Tibial nerve (tissue), 4 donors: ENCODE results near the gene SNAPC4.

Source experiments
- EP300 ChIP-seq, 2 donors: sonication (generic); formaldehyde crosslinking; IDR thresholded peaks; one replicate each; pipeline ENCODE4 v1.6.1; 2017; ENCODE audit warnings: antibody characterized with exemption in 2 of 2, mild to moderate bottlenecking in 1 of 2
- TF ChIP-seq, protein P1 (sequence below), 5 experiments: fragments of 200-600 bp in 3 of 5; fragments of 450-650 bp in 2 of 5; sonication (generic) in 3 of 5; IDR thresholded peaks; one replicate each; pipeline ENCODE4 v1.5.1; 2016 to 2019; ENCODE audit warnings: antibody characterized with exemption in 5 of 5, mild to moderate bottlenecking in 3 of 5, moderate library complexity in 2 of 5

DNA sequence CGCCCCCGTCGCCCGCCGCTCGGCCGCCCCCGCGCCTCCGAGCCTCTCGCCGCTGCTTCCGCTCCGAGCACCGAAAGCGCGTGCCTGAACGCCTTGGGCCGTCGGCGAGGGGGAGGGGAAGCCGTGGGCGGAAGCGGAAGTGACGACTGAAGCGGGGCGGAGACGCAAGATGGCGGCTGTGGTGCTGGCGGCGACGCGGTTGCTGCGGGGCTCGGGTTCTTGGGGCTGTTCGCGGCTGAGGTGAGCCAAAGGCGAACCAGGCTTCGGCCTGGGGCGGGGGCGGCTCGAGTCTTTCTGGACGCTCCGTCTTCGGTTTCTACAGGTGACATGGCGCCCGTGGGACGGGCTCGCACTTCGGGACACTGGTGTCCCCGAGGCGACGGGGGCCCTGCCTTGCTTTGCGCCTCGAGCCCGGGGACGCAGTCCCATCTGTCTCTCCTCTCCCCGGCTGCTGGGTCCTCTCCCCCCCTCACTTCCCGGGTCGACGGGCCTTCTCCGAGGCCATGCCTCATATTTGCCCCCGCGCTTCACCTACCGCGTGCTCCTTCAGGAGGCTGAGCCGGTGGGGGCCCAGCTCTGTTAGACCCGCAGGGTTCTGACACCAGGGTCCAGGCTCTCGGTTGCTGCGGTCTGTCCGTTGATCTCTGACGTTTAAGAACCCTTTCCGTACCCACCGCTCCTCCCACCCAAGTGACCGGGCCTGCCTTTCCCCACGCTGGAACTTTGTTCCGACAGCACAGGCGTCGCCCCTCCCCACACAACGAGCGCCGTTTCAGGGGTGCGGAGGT lies 10.7 kb upstream of the SNAPC4 start, which contains the start of the genes ENTR1 and PMPCA:
- TF ChIP-seq, protein P1, sequence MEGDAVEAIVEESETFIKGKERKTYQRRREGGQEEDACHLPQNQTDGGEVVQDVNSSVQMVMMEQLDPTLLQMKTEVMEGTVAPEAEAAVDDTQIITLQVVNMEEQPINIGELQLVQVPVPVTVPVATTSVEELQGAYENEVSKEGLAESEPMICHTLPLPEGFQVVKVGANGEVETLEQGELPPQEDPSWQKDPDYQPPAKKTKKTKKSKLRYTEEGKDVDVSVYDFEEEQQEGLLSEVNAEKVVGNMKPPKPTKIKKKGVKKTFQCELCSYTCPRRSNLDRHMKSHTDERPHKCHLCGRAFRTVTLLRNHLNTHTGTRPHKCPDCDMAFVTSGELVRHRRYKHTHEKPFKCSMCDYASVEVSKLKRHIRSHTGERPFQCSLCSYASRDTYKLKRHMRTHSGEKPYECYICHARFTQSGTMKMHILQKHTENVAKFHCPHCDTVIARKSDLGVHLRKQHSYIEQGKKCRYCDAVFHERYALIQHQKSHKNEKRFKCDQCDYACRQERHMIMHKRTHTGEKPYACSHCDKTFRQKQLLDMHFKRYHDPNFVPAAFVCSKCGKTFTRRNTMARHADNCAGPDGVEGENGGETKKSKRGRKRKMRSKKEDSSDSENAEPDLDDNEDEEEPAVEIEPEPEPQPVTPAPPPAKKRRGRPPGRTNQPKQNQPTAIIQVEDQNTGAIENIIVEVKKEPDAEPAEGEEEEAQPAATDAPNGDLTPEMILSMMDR (IDR thresholded peaks at IDR 0.05) = peak in 1 of 5 experiments; percentile 24
- peak; percentile 89 to 99 for TF ChIP-seq EP300 (IDR thresholded peaks at IDR 0.05)
